ENCODE measurements around the gene MAPKAP1.

DNA sequence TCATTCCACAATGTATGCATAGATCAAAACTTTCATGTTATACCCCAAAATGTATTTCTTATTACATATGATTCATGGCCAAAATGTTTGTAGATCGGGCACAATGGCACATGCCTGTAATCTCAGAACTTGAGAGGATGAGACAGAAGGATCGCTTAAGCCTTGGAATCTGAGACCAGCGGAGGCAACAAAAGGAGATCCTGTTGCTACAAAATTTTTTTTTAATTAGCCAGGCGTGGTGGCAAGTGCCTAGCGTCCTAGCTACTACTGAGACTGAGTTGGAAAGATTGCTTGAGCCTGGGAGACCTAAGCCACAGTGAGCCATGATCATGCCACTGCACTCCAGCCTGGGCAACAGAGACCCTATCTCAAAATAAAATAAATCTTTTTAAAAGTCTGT lies 89.9 kb downstream of the MAPKAP1 start:
- no peak for TF ChIP-seq POLR2AphosphoS5 (IDR thresholded peaks at IDR 0.05; ENCODE audit: insufficient read depth in 1 of 2, low read depth in 1 of 2)
- TF ChIP-seq, protein P1, sequence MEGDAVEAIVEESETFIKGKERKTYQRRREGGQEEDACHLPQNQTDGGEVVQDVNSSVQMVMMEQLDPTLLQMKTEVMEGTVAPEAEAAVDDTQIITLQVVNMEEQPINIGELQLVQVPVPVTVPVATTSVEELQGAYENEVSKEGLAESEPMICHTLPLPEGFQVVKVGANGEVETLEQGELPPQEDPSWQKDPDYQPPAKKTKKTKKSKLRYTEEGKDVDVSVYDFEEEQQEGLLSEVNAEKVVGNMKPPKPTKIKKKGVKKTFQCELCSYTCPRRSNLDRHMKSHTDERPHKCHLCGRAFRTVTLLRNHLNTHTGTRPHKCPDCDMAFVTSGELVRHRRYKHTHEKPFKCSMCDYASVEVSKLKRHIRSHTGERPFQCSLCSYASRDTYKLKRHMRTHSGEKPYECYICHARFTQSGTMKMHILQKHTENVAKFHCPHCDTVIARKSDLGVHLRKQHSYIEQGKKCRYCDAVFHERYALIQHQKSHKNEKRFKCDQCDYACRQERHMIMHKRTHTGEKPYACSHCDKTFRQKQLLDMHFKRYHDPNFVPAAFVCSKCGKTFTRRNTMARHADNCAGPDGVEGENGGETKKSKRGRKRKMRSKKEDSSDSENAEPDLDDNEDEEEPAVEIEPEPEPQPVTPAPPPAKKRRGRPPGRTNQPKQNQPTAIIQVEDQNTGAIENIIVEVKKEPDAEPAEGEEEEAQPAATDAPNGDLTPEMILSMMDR (IDR thresholded peaks at IDR 0.05): no peak

Measured in vagina (tissue), 2 donors.